Ectodermal cell (in vitro differentiated cells): ENCODE measurements around the gene S100Z.

ENCODE experiments used
- H3K27ac ChIP-seq: 2 replicates; pipeline ENCODE4 v1.7.0; 2013; ENCODE audit warnings: mild to moderate bottlenecking, low read depth, low read length; ENCODE audit not compliant: insufficient read depth, poor library complexity, severe bottlenecking
- H3K27me3 ChIP-seq: 2 replicates; pipeline ENCODE4 v1.7.0; 2013; ENCODE audit warnings: mild to moderate bottlenecking, low read length; ENCODE audit not compliant: insufficient read depth, control insufficient read depth, poor library complexity, severe bottlenecking
- H3K36me3 ChIP-seq: one replicate; pipeline ENCODE4 v1.7.0; 2013; ENCODE audit warnings: low read length; ENCODE audit not compliant: control insufficient read depth, insufficient read depth
- H3K4me1 ChIP-seq: one replicate; pipeline ENCODE4 v1.7.0; 2013; ENCODE audit warnings: low read length; ENCODE audit not compliant: control insufficient read depth, insufficient read depth
- H3K4me3 ChIP-seq: 2 replicates; pipeline ENCODE4 v1.7.0; 2013; ENCODE audit warnings: low read depth, low read length, control low read depth; ENCODE audit not compliant: insufficient read depth
- H3K9me3 ChIP-seq: 2 replicates; pipeline ENCODE4 v1.7.0; 2013; ENCODE audit warnings: mild to moderate bottlenecking, low read length, moderate library complexity; ENCODE audit not compliant: control insufficient read depth
- WGBS, 2 experiments: methylation state at CpG; one replicate each; pipeline ENCODE4 v1.1.7; 2013; ENCODE audit warnings: missing lambda C conversion rate in 2 of 2; 5-methylcytosine and 5-hydroxymethylcytosine counted together

S100Z gene

GRCh38 chr5:76918539-76918938, 68.7 kb downstream of the S100Z start:
- WGBS, 2 experiments: 94 to 100% methylated on average over 2 to 3 of the region's 3 CpGs

GRCh38 chr5:76920491-76920890, 70.7 kb downstream of the S100Z start:
- Histone ChIP-seq H3K27me3 (no peaks in the 10 kb centered on the region), H3K27ac (no peak overlapping the region), H3K9me3 (no peaks in the 10 kb centered on the region), H3K36me3 (no peaks in the 10 kb centered on the region), H3K4me3 (no peak overlapping the region), H3K4me1 (no peaks in the 10 kb centered on the region)
- WGBS, 2 experiments: 96% methylated on average over 4 of the region's 4 CpGs

More at GRCh38 chr5:76918539-76918938, 68.7 kb downstream of the S100Z start:
- Histone ChIP-seq H3K27me3 (no peaks in the 10 kb centered on the region), H3K4me1 (no peaks in the 10 kb centered on the region), H3K27ac (no peak overlapping the region), H3K9me3 (no peaks in the 10 kb centered on the region), H3K36me3 (no peaks in the 10 kb centered on the region), H3K4me3 (no peak overlapping the region)

GRCh38 chr5:76926329-76927105, 76.7 kb downstream of the S100Z start:
- 76 to 83% methylated on average over 5 to 6 of the region's 6 CpGs for WGBS, 2 experiments
- H3K36me3 ChIP-seq: no peaks in the 10 kb centered on the region
- H3K27me3 ChIP-seq: no peaks in the 10 kb centered on the region
- H3K4me3 ChIP-seq: no peak overlapping the region
- no peaks in the 10 kb centered on the region for H3K9me3 ChIP-seq
- no peaks in the 10 kb centered on the region for H3K4me1 ChIP-seq
- no peak overlapping the region for H3K27ac ChIP-seq

GRCh38 chr5:76927961-76928360, 78.1 kb downstream of the S100Z start:
- H3K4me1 ChIP-seq: no peaks in the 10 kb centered on the region
- H3K4me3 ChIP-seq: no peak overlapping the region
- H3K9me3 ChIP-seq: no peaks in the 10 kb centered on the region
- H3K36me3 ChIP-seq: no peaks in the 10 kb centered on the region
- H3K27me3 ChIP-seq: no peaks in the 10 kb centered on the region
- 93 to 94% methylated on average over 4 of the region's 4 CpGs for WGBS, 2 experiments
- H3K27ac ChIP-seq: no peak overlapping the region

- Histone ChIP-seq H3K36me3 (no peaks in the 10 kb centered on the region), H3K27ac (no peak overlapping the region), H3K27me3 (no peaks in the 10 kb centered on the region), H3K9me3 (no peaks in the 10 kb centered on the region), H3K4me3 (no peak overlapping the region), H3K4me1 (no peaks in the 10 kb centered on the region)
- WGBS, 2 experiments: 90 to 95% methylated on average over 4 of the region's 4 CpGs
Observed at GRCh38 chr5:76930083-76930482, 80.3 kb downstream of the S100Z start.

- Histone ChIP-seq H3K36me3 (no peaks in the 10 kb centered on the region), H3K4me3 (no peak overlapping the region), H3K27ac (no peak overlapping the region), H3K4me1 (no peaks in the 10 kb centered on the region), H3K27me3 (no peaks in the 10 kb centered on the region), H3K9me3 (no peaks in the 10 kb centered on the region)
Observed at GRCh38 chr5:76938177-76938576, 88.4 kb downstream of the S100Z start.

- H3K4me3 ChIP-seq: no peak overlapping the region
- no peaks in the 10 kb centered on the region for H3K9me3 ChIP-seq
- H3K27me3 ChIP-seq: no peaks in the 10 kb centered on the region
- WGBS, 2 experiments: 91 to 92% methylated on average over 4 of the region's 4 CpGs
- H3K4me1 ChIP-seq: no peaks in the 10 kb centered on the region
- H3K36me3 ChIP-seq: no peaks in the 10 kb centered on the region
- no peak overlapping the region for H3K27ac ChIP-seq
Observed at GRCh38 chr5:76941000-76941399, 91.2 kb downstream of the S100Z start.

GRCh38 chr5:76941442-76941841, 91.6 kb downstream of the S100Z start:
- 86 to 98% methylated on average over 2 to 3 of the region's 3 CpGs for WGBS, 2 experiments
- H3K9me3 ChIP-seq: no peaks in the 10 kb centered on the region
- no peaks in the 10 kb centered on the region for H3K36me3 ChIP-seq
- no peaks in the 10 kb centered on the region for H3K4me1 ChIP-seq
- H3K4me3 ChIP-seq: no peak overlapping the region
- no peak overlapping the region for H3K27ac ChIP-seq
- no peaks in the 10 kb centered on the region for H3K27me3 ChIP-seq

- H3K9me3 ChIP-seq: no peaks in the 10 kb centered on the region
- H3K4me1 ChIP-seq: no peaks in the 10 kb centered on the region
- WGBS, 2 experiments: 86% methylated on average over 1 of the region's 1 CpG; no CpG with 5 or more reads in 1 of the 2 experiments
- H3K4me3 ChIP-seq: no peak overlapping the region
- H3K27ac ChIP-seq: no peak overlapping the region
- no peaks in the 10 kb centered on the region for H3K27me3 ChIP-seq
- no peaks in the 10 kb centered on the region for H3K36me3 ChIP-seq
Observed at GRCh38 chr5:76942581-76942980, 92.8 kb downstream of the S100Z start.

GRCh38 chr5:76943006-76943405, 93.2 kb downstream of the S100Z start:
- Histone ChIP-seq H3K27me3 (no peaks in the 10 kb centered on the region), H3K9me3 (no peaks in the 10 kb centered on the region), H3K4me1 (no peaks in the 10 kb centered on the region), H3K36me3 (no peaks in the 10 kb centered on the region), H3K27ac (no peak overlapping the region), H3K4me3 (no peak overlapping the region)
- WGBS, 2 experiments: 89 to 93% methylated on average over 3 of the region's 3 CpGs
